Measurements from ENCODE around the gene LIMS2.

LIMS2 gene

DNA sequence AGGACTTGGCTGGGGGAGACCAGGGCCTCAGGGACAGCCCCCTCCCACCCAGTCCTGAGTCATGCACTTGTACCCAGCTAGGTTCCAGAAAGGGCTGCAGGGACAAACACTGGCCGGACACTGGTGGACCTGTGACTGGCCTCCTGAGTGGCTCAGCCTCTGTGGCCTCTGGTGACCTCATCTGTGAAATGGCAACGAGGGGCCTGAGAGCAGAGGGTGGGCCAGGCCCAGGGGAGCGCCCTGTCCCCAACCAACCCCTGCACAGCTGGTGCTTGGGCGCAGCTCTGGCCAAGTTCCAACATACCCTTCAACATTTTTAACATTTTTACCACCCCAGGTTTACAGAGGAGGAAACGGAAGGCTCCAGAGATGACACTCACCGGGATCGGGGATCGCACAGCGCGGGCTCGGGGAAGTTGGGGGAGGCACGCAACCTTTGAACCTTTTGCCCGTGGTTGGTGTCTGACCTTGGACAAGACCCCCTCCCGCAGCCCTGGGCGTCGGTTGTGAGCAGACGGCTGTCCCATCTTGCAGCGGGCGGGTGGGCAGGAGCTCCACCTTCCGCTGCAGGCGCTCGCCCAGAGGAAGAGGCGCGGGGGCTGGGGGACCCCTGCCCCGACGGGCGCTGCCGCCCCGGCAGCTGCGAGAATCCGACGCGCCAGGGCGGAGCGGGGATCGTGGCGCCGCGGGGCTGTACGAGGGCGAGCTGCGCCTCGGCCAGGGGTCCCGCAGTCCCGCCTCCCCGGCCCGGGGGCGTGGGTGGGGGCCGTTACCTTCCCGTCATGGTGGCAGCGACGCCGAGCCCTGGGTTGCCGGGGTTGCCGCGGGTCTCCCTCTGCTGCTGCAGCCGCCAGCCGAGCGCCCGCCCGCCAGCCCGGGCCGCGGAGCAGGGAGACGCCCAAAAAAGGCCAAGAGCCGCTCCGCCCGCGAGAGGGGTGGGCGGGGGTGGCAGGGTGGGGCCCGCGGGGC is 805 bp downstream of the LIMS2 start:
- no peak for DNase-seq (ENCODE audit: low read depth)

DNA sequence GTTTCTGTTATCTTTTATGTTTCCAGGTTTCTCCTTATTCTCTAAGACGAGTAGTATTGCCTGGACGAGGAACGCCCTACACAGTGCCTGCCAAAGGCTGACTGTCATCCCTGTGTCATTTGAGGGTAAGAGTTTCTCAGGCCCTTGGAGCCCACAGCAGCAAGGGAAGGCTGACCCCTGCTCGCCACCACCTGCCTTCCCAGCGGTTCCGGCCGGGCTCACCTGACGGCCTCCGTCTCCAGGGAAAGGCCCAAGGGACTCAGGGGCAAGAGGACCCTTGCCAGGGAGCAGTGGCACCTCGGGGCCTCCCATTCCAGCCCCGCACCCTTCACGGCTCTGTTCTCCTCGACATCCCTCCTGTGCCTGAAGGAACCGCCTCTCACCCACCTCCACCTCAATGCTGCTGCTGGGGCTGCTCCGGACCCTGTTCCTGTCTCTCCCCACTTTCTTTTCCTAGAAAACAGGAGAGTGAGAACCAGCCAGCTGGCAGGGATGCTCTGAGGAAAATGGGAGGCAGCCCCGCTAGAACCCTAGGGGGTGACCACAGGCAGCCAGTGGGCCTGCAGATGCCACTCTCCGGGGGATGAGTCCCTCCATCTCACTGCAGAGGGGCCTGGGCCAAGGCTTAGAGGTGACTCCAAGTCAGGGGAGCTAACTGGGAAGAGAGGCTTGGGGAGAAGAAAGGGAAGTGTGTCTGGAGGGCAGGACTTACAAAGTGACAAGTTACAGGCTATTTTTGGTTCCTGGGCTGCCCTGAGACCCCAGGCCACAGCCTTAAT is 1.9 kb downstream of the LIMS2 start:
- DNase-seq (ENCODE audit: low read depth) = no peak

DNA sequence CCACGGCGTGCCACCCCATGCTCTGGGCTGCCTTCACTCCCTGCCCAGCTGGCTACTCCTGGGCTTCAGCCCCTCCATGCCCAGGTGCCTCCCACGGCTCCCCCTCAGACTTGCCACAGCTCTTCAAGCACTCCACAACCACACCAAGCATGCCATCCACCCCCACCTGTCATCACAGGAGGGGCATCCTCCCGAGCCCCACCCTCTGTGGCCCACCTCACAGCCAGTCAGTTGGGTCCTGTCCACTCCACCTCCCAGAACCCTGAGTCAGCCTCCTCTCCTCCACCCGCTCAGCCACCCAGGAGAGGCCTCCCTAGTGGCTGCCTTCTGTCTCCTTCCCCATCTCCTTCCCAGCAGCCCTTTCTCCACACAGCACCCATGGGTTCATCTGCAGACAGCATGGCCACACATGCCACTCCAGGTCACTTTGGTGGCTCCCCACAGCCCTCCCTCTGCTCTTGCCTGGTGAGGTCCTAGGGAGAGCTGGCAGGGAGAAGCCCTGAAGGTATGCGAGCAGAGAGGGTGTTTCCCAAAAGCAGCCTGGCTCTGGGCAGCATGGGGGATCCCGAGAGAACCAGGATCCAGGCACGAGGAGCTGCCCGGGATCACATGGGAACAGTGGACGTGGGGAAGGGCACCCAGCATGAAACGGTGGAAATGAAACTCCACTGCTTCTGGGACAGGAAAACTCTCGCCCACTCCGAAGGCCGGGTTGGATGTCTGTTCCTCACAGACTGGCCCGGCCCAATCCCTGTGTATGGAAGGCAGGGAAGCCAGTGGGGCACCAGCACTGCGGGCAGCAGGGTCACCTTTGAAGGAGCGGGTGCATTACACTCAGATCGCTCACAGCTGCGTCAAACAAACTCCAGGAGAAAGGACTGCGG is 2.7 kb downstream of the LIMS2 start:
- DNase-seq (ENCODE audit: low read depth) = no peak

DNA sequence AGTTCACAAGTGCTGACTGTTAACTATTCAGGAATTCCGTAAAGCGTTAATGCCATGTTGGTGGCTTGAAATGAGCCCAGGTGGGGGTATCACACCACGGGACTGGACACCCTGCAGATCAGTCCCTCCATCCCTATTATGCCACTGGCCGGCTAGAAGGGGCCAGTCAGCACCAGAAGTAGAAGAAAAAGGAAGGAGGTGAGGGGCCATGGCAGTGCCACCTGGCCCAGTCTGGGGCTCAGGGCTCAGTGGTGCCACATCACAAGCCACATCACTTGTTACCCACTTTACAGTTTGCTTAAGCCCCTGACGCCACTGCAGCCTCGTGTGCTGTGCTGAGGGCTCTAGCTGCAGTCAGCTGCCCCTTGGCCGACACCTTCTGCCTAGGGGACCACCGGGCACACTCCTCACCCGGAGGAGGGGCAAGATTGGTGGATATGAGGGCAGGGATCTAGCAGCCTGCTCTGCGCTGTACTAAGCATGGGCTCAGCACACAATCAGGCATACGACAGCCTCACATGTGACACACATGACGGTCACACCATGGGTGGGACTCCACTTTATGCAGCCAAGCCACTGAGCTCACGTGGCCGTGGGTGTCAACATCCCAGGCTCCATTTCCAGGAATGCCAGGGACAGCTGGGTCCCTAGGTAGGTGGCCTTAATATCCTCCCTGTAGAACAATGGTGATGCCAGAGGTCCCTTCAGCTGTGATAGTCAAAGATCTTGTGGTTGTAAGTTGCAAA is 3.6 kb downstream of the LIMS2 start:
- no peak for DNase-seq (ENCODE audit: low read depth)

DNA sequence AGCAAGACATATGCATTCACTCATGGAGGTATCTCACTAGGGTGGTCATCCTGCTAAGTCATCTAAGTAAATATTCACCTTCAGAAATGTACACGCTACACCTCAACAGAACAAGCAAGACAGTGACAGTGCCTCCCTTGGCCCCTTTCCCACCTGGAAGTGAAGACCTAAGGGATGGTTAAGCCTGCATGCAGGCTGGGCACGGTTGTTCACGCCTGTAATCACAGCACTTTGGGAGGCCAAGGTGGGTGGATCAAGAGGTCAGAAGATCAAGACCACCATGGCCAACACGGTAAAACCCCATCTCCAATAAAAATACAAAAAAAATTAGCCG is 4.4 kb downstream of the LIMS2 start:
- DNase-seq (ENCODE audit: low read depth) = no peak

DNA sequence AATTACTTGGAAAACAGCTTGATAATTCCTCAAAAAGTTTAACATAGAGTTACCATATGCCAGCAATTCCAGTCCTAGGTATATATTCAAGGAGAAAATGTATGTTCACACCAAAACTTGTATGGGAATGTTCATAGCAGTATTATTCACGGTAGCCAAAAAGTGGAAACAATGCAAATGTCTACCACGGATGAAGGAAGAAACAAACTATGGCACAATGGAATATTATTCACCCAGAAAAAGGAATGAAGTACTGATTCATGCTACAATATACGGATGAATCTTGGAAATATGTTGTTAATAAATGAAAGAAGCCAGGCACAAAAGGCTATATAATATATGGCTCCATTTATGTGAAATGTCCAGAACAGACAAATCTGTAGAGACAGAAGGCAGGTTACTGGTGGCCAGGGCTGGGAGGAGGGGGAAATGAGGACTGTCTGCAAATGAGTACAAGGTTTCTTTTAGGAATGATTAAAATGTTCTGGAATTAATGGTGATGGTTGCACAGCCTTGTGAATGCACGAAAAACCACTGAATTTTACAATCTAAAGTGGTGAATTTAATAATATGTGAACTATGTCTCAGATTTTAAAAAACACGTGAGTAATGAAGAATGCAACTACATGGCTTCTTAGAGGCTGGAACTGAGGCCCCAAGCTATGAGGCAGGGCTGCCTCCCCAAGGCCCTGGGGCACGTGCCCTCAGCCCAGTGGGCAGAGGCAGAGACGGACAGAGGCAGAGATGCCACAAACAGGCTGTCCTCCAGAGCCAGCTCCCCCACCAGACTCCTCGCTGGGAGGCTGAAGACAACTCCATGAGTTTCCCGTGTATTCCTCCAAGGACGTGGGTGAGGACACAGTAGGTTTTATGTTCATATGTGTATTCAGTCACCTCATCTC is 5.0 kb downstream of the LIMS2 start:
- DNase-seq (ENCODE audit: low read depth) = no peak

DNA sequence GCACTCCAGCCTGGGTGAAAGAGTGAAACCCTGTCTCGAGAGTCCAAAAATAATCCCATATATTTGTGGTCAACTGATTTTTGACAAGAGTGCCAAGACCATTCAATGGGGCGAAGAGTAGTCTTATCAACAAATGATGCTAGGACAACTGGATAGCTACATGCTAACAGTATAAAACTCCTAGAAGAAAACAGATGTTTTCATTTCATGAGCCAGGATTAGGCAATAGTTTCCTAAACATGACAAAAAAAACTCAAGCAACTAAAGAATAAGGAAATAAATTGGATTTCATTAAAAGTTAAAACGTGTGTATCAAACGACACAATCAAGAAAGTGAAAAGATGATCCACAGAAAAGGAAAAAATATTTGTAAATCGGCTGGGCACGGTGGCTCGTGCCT is 6.3 kb downstream of the LIMS2 start:
- DNase-seq (ENCODE audit: low read depth) = no peak

DNA sequence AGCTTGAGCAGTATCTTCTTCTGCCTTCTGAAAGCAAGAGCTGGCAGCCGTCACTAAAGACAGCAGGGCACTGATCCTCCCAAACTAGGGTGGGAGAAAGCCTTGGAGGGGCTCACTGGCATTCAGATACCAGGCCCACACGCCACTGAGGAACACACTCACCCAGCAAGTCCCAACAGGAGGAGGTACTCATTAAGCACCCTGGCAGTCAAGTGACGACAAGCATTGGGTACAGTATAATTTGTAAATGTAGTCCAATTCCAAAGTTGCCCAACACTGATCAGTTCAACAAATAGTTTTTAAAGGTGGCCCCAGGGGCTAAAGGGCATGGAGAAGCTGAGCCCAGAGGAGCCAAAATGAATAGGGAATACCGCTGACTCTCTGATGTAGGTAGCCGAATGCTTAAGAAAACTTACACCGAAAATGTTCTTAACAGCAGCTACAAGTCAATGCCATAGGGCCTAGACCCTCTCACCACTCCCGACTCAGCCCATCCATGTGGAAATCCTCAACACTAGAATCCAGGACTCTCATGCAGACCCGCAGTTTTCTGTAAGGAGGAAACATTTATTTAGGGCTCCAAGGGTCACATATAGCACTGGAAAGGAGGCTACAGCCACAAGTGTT is 9.9 kb downstream of the LIMS2 start:
- no peak for DNase-seq (ENCODE audit: low read depth)

DNA sequence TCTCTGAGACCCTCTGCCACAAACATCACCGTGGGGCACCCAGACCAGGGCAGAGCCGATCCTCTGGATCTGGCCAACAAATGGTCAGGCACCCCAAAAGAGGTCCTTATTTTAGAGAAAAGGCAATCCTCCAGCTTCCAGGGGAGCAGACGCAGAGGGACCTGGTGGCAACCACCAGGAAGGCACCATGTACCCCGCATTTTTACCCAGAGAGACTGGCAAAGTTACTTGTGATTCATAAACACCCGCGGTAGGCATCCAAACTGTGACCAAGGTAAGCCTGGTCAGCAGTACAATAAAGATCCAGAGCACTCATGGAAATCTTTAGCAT is 10.5 kb downstream of the LIMS2 start:
- no peak for DNase-seq (ENCODE audit: low read depth)

DNA sequence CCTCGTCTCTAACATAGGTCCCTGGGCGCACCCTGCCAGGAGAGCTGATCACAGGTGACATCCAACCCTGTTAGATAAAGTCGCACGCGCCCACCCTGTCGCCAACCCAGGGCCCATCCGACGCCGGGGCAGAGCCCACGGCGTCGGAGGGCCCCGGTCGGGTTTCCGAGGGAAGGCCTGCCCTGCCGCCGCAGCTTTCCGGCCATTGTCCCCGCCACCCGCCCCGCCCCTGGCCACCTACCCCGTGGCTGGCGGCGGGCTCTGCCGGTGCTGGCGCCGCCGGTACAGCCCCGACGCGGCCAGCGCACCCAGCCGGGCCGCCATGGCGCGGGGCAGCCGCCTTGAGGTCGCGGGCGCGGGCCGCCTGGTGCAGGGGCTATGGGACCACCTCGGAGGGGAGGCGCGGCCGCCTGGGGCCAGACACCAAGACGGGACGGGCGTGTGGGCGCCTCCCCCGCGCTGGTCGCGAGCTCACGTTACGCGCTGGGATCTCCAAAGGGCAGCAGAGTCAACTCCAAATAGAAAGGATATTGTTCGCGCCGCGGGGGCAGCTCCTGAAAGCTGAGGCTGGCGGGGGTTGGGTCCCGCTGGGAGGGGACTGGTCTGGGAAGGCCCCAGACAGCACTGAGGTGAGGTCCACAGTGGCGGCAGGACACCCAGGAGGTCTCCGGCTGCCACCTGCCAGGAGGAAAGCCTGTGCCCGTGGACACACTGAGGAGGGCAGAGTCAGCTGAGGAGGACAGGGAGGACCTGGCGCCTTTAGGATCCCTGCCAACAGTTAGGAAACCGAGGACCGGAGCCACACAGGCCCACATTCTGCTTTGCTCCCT is 11.1 kb downstream of the LIMS2 start:
- no peak for DNase-seq (ENCODE audit: low read depth)

DNA sequence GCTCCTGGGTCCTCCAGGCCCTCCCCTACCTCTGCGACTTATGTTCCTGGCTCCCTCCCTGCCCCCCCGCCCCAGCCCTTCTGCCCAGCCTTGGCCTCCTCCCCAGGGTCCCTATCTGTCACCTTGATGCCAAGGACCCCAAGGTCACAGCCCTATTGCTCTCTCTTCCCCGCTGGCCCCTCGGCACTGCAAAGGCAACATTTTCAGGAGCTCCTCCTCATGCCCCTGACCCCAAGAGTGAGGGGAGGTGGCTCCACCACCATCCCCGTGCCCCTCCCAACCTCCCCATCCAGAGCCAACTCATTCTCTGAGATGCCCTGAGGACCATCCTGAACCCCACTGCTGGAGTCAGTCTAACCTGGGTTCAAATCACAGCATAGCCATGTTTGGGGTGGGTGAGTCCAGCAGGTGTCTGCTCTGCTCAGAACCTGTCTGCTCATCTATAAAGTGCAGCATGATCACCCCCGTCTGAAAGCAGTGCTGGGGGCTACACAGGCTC is 11.7 kb downstream of the LIMS2 start:
- no peak for DNase-seq (ENCODE audit: low read depth)

DNA sequence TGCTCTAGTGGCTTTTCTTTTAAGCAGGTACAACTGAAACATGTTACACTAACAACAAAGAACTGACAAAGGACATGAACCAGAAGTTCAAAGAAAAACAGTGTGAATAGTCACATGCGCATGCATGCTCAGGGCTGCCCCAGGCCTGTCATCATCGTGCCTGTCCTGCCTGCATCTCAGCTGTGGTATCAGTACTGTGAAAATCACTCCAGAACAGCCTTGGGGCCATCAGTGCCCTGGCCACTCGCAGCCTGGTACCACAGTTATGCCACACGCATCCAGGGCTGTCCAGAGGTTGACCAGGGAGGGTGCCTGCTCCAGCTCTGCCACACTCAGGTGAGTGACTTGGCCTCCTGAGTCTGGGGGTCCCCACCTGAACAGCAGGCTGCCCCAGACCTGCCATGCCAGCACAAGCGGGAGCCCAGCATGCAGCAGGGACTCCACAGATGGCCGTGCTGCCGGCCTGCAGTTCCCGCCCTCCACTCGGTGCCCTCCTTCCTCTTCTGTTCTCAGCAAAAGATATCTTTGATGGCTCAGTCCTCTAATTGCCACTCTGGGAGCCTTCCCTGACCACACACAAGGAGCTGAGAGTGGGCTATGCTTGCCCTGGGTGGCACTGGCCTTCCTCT is 12.3 kb downstream of the LIMS2 start:
- no peak for DNase-seq (ENCODE audit: low read depth)

DNA sequence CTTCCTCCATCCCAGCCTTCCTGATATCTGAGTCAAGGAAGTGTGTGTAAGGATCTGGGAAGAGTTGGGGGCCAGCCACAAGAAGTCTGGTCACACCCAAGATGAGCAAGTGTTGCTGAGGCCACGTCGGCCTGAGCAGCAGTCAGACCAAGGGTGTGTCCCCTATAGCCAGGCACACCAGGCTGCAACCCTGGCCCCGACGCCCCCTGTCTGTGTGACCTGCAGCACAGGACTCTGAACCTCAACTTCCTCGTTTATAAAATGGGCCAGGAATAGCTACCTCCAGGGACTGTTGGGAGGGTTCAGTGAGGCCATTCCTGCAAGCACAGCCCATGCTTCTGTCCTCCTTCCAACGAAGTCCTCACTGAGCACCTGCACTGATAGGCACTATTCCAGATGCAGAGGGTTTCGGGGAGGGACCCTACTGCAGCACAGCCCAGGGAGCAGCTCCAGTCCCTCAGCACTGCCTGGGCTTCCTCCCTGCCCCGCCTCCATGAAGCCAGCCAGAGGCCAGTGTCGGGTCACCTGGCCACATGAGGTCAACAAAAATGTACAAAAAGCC is 13.3 kb downstream of the LIMS2 start:
- no peak for DNase-seq (ENCODE audit: low read depth)

DNA sequence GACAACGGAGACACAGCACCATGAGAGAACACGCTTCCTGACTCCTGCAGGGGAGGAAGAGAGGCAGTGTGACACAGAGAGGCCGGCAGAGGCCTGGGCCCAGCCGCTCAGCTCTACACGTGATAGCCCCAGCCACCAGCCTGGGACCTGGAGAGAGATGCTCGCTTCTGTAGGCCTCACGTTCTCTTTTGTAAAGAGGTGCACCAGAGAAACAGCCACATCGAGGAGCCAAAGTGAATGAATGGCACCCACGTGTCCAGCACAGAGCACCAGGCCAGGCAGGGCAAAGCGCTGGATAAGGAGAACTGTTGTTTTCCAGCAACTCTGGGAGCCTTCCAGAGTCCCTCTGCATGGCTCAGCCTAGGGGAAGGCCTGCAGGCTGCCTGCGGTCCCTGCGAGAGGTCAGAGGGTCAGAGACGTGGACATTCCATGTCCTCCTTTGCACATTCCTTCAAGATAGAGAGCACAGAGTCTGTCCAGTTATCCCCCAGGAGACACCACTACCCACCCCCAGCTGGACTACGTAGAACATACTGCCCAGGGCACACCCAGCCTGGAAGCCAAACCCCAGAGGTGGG is 14.2 kb downstream of the LIMS2 start:
- DNase-seq (ENCODE audit: low read depth) = no peak

DNA sequence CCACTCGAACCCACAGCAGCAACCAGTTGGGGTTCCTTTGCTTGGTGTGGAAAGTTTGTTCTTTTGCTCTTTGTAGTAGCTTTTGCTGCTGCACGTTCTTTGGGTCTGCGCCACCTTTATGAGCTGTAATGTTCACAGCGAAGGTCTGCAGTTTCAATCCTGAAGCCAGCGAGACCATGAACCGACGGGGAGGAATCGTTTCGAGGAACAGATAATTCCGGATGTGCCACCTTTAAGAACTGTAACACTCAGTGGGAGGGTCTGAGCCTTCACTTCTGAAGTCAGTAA is 15.1 kb downstream of the LIMS2 start:
- DNase-seq (ENCODE audit: low read depth) = no peak

DNA sequence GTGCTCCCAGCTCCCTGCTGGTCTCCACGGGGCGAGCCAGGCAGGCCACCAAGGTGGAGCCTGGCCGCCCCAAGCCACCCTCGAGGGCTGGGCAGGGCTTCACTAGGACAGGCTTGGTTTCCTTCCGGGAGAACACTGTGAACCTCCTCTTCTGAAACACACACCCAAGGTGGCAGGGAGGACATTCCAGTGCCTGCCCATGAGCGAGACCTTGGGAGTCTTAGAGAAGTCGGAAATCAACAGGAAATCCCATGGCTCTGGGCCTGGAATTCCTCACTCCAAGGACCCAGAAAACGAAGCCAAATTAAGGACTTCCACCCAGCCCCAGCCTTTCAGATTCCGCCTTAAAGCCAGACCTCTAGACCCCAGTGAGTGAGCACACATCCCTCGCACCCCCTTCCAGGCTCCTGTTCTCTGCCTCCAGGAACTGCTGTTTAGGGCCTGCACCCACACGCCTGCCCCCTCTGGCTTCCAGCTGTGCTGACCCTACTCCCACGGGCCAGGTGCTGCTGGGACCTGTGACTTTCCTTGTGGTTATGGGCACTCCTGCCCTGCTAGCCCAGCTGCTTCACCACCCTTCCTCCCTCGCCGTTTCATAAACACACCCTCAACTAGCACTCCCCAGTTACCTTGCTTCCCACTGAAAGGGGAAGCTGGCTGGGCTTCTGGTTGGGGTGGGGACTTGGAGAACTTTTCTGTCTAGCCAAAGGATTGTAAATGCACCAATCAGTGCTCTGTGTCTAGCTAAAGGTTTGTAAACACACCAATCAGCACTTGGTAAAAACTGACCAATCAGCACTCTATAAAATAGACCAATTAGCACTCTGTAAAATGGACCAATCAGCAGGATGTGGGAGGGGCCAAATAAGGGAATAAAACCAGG is 15.7 kb downstream of the LIMS2 start:
- no peak for DNase-seq (ENCODE audit: low read depth)
